T-cell (primary cell): ENCODE data around the gene PLD4. TPM values are rescaled to one million over a fixed set of nuclear protein-coding genes. Genes with fewer than 3 reads are reported as not detected.
"Not testable (repeated sequence)": the region's sequence is repeated elsewhere in the genome, so short reads cannot be mapped to it uniquely, and the experiment has no call there.

ENCODE experiments used
- ATAC-seq, 4 experiments: fragments of 200-7000 bp in 3 of 4; fragments of 150-1000 bp in 1 of 4; cut with Tn5 transposase; replicated peaks in 1 of 4; 1 replicate in 3 of 4; 2 replicates in 1 of 4; pipeline ENCODE4 v1.10.0; 2021; ENCODE audit warnings: moderate library complexity in 3 of 4, mild to moderate bottlenecking in 2 of 4, moderate number of reproducible peaks in 1 of 4
- CTCF ChIA-PET, 2 donors: fragments of 300-600 bp; sonication (Branson Sonifier 250); formaldehyde crosslinking; loops; one replicate each; lab custom pipeline; 2022; ENCODE audit warnings: antibody characterized with exemption in 2 of 2; lab: Charles Lee
- POLR2A ChIA-PET, 2 donors: fragments of 300-600 bp; sonication (Branson Sonifier 250); formaldehyde crosslinking; loops; one replicate each; lab custom pipeline; 2022; ENCODE audit warnings: antibody characterized with exemption in 2 of 2; lab: Charles Lee
- DNase-seq, 35 experiments: peaks; one replicate each; pipeline versions ENCODE4 v3.0.0 to v3.0.0-alpha.2; 2013 to 2023
- H3K27ac ChIP-seq: one replicate; pipeline ENCODE4 v1.5.1; 2013; ENCODE audit warnings: low read length
- H3K27me3 ChIP-seq, 2 experiments: replicated peaks in 1 of 2; 1 replicate in 1 of 2; 2 replicates in 1 of 2; pipeline versions ENCODE4 v1.6.1 to v1.7.0; 2013; ENCODE audit warnings: low read length in 1 of 2, mixed read lengths in 1 of 2; ENCODE audit not compliant: control insufficient read depth in 2 of 2, insufficient read depth in 2 of 2; ENCODE audit errors: extremely low read depth in 1 of 2
- H3K36me3 ChIP-seq, 2 donors: 1 replicate in 1 of 2; 2 replicates in 1 of 2; pipeline versions ENCODE4 v1.6.1 to v1.7.0; 2013; ENCODE audit warnings: low read length in 1 of 2; ENCODE audit not compliant: control insufficient read depth in 2 of 2, insufficient read depth in 1 of 2; ENCODE audit errors: extremely low read depth in 1 of 2
- H3K4me1 ChIP-seq, 2 experiments: 1 replicate in 1 of 2; 2 replicates in 1 of 2; pipeline versions ENCODE4 v1.6.1 to v1.7.0; 2013; ENCODE audit warnings: low read length in 2 of 2, mixed read lengths in 1 of 2; ENCODE audit not compliant: insufficient read depth in 2 of 2, control insufficient read depth in 1 of 2; ENCODE audit errors: extremely low read depth in 1 of 2
- H3K4me3 ChIP-seq, 2 donors: 1 replicate in 1 of 2; 2 replicates in 1 of 2; pipeline versions ENCODE4 v1.5.1 to v1.7.0; 2013; ENCODE audit warnings: mild to moderate bottlenecking in 2 of 2, low read length in 1 of 2, moderate library complexity in 1 of 2; ENCODE audit not compliant: control insufficient read depth in 1 of 2; ENCODE audit errors: extremely low read depth in 1 of 2
- H3K9me3 ChIP-seq: 2 replicates; pipeline ENCODE4 v1.7.0; 2013
- H3K27ac Mint-ChIP-seq, 2 donors: one replicate each; pipeline ENCODE4 v1.8.0; 2020 to 2021; ENCODE audit warnings: mild to moderate bottlenecking in 2 of 2, mixed read lengths in 2 of 2
- H3K27me3 Mint-ChIP-seq, 2 donors: one replicate each; pipeline ENCODE4 v1.8.0; 2021 to 2022; ENCODE audit warnings: mixed read lengths in 2 of 2
- H3K36me3 Mint-ChIP-seq: one replicate; pipeline ENCODE4 v1.8.0; 2021; ENCODE audit warnings: mixed read lengths
- H3K4me1 Mint-ChIP-seq, 3 donors: one replicate each; pipeline ENCODE4 v1.8.0; 2020 to 2022; ENCODE audit warnings: mixed read lengths in 3 of 3, mild to moderate bottlenecking in 1 of 3
- H3K4me3 Mint-ChIP-seq, 3 donors: one replicate each; pipeline ENCODE4 v1.8.0; 2020 to 2022; ENCODE audit warnings: mild to moderate bottlenecking in 3 of 3, mixed read lengths in 3 of 3, moderate library complexity in 3 of 3
- H3K9me3 Mint-ChIP-seq, 3 donors: one replicate each; pipeline ENCODE4 v1.8.0; 2020 to 2022; ENCODE audit warnings: mixed read lengths in 3 of 3
- WGBS: methylation state at CpG from one replicate; pipeline ENCODE4 v1.1.5; 2013; ENCODE audit warnings: missing lambda C conversion rate; ENCODE audit not compliant: insufficient coverage; 5-methylcytosine and 5-hydroxymethylcytosine counted together
- total RNA-seq, 35 experiments: library from RNA in 6 of 35; stranded (reverse) in 6 of 35; fragments of 120-200 nt in 1 of 35; gene quantifications; one replicate each; pipeline versions ENCODE4 v1.2.1 to v1.2.4 and lab custom pipeline; 2013 to 2026

PLD4 gene
- total RNA-seq, 5 donors from 2014 or later (not counting 1 experiment from before 2014, with no cell fraction given), result 0.65 to 4.9 (median 3.9) TPM

GRCh38 chr14:104882325-104882973, 42.2 kb upstream of the PLD4 start:
- no peaks in the 10 kb centered on the region for H3K9me3 ChIP-seq
- no peak for DNase-seq
- Mint-ChIP-seq H3K4me1 (no peaks in the 10 kb centered on the region), H3K4me3 (no peak overlapping the region), H3K27me3 (no peaks in the 10 kb centered on the region), H3K36me3 (peaks cover 5% of the 10 kb centered on the region), H3K9me3 (no peaks in the 10 kb centered on the region), H3K27ac (no peak overlapping the region)
- POLR2A ChIA-PET, result no interaction called here
- 77% methylated on average over 12 of the region's 13 CpGs for WGBS
- CTCF ChIA-PET, result no interaction called here
- peaks cover 0 to 3% of the 10 kb centered on the region in 2 experiments for H3K27me3 ChIP-seq
- no peak overlapping the region for H3K27ac ChIP-seq
- peak in 2 of 4 experiments; percentile 27 to 44 for ATAC-seq
- no peaks in the 10 kb centered on the region for H3K4me1 ChIP-seq
- H3K36me3 ChIP-seq, result no peaks in the 10 kb centered on the region
- no peak overlapping the region for H3K4me3 ChIP-seq

GRCh38 chr14:104882991-104883660, 41.6 kb upstream of the PLD4 start:
- Histone ChIP-seq H3K9me3 (no peaks in the 10 kb centered on the region), H3K4me1 (no peaks in the 10 kb centered on the region), H3K27ac (no peak overlapping the region), H3K36me3 (no peaks in the 10 kb centered on the region), H3K4me3 (no peak overlapping the region), H3K27me3 (peaks cover 0 to 3% of the 10 kb centered on the region in 2 experiments)
- POLR2A ChIA-PET, result no interaction called here
- Mint-ChIP-seq H3K36me3 (peaks cover 5% of the 10 kb centered on the region), H3K9me3 (no peaks in the 10 kb centered on the region), H3K27me3 (no peaks in the 10 kb centered on the region), H3K27ac (no peak overlapping the region), H3K4me1 (no peaks in the 10 kb centered on the region), H3K4me3 (no peak overlapping the region)
- ATAC-seq (no peak), DNase-seq (no peak)
- CTCF ChIA-PET, result no interaction called here
- WGBS, result 82% methylated on average over 32 of the region's 38 CpGs

GRCh38 chr14:104883681-104884361, 40.9 kb upstream of the PLD4 start:
- Histone ChIP-seq H3K9me3 (no peaks in the 10 kb centered on the region), H3K4me1 (no peaks in the 10 kb centered on the region), H3K36me3 (no peaks in the 10 kb centered on the region), H3K27me3 (peaks cover 0 to 3% of the 10 kb centered on the region in 2 experiments), H3K4me3 (no peak overlapping the region), H3K27ac (no peak overlapping the region)
- POLR2A ChIA-PET, result no interaction called here
- Mint-ChIP-seq H3K9me3 (no peaks in the 10 kb centered on the region), H3K27me3 (no peaks in the 10 kb centered on the region), H3K36me3 (peaks cover 5% of the 10 kb centered on the region), H3K27ac (no peak overlapping the region), H3K4me1 (no peaks in the 10 kb centered on the region), H3K4me3 (no peak overlapping the region)
- 94% methylated on average over 33 of the region's 49 CpGs for WGBS
- ATAC-seq (no peak), DNase-seq (peak in 1 of 35 experiments; percentile 2)
- CTCF ChIA-PET, result interaction anchor here in 1 of 2 donors (0.6 kb wide), 1 partner anchor 924 kb away, joined by 4 read pairs; no protein-coding TSS in a partner anchor

GRCh38 chr14:104884381-104884780, 40.3 kb upstream of the PLD4 start:
- H3K27ac Mint-ChIP-seq, H3K9me3 ChIP-seq, H3K27me3 Mint-ChIP-seq, H3K36me3 ChIP-seq, POLR2A ChIA-PET, DNase-seq, H3K4me3 Mint-ChIP-seq, H3K4me1 Mint-ChIP-seq, H3K9me3 Mint-ChIP-seq, H3K27me3 ChIP-seq, H3K4me3 ChIP-seq, H3K36me3 Mint-ChIP-seq, H3K27ac ChIP-seq, ATAC-seq, H3K4me1 ChIP-seq: not testable (repeated sequence)
- CTCF ChIA-PET, result interaction anchor here in 1 of 2 donors (0.6 kb wide), 1 partner anchor 924 kb away, joined by 4 read pairs; no protein-coding TSS in a partner anchor
- WGBS, result 81% methylated on average over 10 of the region's 34 CpGs

GRCh38 chr14:104885031-104885972, 39.4 kb upstream of the PLD4 start:
- no peaks in the 10 kb centered on the region for H3K9me3 ChIP-seq
- H3K36me3 ChIP-seq, result no peaks in the 10 kb centered on the region
- H3K36me3 Mint-ChIP-seq, result peaks cover 5% of the 10 kb centered on the region
- no peaks in the 10 kb centered on the region for H3K4me1 ChIP-seq
- H3K4me1 Mint-ChIP-seq, result no peaks in the 10 kb centered on the region
- H3K4me3 Mint-ChIP-seq, result no peak overlapping the region
- ATAC-seq (no peak), DNase-seq (peak in 1 of 35 experiments; percentile 3)
- H3K4me3 ChIP-seq, result no peak overlapping the region
- H3K27ac Mint-ChIP-seq, result no peak overlapping the region
- H3K27me3 ChIP-seq, result peaks cover 0 to 3% of the 10 kb centered on the region in 2 experiments
- 91% methylated on average over 31 of the region's 38 CpGs for WGBS
- no peaks in the 10 kb centered on the region for H3K9me3 Mint-ChIP-seq
- ChIA-PET CTCF (no interaction called here), POLR2A (no interaction called here)
- H3K27me3 Mint-ChIP-seq, result no peaks in the 10 kb centered on the region
- no peak overlapping the region for H3K27ac ChIP-seq
